NCI-H128 (cell line): ENCODE results near the gene CIDEA.
"Not testable (repeated sequence)": the region's sequence is repeated elsewhere in the genome, so short reads cannot be mapped to it uniquely, and the experiment has no call there.

Source experiments
- DNase-seq: peaks from one replicate; lab custom pipeline; 2025; ENCODE audit not compliant: unreplicated experiment; lab: John Stamatoyannopoulos, UW

The CIDEA gene

DNA sequence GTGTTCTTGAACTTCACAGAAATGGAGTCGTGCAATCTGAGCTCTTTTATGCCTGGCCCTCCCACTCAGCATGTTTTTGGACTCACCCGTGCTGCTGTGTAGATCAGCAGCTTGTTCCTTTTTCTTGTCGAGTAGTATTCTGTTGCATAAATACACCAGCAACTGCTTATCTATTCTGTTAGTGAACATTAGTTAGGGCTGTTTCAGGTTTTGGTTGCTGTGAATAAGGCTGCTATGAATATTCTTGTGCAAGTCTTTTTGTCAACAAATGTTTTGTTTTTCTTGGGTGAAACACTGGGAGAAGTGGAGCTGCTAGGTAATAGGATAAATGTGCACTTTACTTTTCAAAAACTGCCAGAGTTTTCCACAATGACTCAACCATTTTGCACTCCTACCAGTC lies 15.3 kb upstream of the CIDEA start:
- no peak for DNase-seq

DNA sequence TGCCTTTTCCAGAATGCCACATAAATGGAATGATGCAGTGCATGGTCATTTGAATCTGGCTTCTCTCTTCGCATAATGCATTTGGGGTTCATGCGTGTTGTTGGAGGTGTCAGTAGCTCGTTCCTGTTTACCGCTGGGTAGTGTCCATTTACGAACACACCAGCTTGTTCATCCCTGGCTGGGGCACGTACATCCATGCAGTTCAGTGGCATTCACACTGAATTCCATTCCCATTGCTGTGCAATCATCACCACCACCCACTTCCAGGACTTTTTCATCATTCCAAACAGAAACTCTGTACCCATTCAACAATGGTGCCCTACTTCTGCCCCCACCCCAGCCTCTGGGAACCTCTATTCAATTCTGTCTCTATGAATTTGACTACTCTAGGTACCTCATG lies 14.7 kb upstream of the CIDEA start:
- no peak for DNase-seq

DNA sequence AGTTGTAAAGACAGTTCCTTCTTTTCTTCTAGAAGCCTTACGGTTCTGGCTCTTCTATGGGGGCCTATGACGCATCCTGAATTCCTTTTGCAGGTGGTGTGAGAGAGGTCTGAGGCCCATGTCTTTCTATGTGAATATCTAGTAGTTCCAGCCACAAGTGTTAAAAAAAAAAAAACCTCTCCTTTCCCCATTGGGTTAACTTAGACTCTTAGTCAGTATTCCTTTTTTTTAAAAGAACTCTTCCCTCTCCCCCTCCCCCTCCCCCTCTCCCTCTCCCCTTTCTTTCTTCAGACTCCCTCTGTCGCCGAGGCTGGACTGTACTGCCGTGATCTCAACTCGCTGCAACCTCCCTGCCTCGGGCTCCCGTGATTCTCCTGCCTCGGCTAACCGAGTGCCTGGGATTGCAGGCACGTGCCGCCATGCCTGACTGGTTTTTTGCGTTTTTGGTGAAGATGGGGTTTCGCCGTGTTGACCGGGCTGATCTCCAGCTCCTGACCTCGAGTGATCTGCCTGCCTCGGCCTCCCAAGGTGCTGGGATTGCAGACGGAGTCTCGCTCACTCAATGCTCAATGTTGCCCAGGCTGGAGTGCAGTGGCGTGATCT lies 11.4 kb upstream of the CIDEA start:
- no peak for DNase-seq

GRCh38 chr18:12243272-12243671 lies 10.9 kb upstream of the CIDEA start:
- not testable (repeated sequence) for DNase-seq

GRCh38 chr18:12245793-12246135 lies 8.4 kb upstream of the CIDEA start:
- no peak for DNase-seq

- DNase-seq = no peak
These were observed 7.0 kb upstream of the CIDEA start for GRCh38 chr18:12246849-12247808.

DNA sequence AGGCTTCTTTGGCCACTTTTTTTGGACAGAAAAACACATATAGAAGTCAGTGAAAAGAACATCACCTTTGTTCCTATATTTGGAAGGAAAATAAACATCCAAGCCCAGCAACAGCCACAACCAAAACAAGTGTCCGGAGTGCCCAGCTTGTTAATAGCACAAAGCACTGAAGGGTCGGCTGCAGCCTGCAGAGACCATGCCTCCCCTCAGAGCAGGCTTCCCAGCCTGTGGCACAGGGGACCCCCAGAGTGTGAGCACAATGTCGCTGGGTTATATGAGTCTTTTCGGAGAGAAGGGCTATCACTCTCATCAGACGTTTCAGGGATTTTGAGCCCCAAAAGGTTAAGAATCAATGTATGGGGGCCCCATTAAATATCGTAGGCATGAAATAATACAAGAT lies 6.2 kb upstream of the CIDEA start:
- DNase-seq = no peak

GRCh38 chr18:12248926-12249720 lies 5.0 kb upstream of the CIDEA start:
- DNase-seq = no peak

- no peak for DNase-seq
These were observed 2.9 kb upstream of the CIDEA start for GRCh38 chr18:12251311-12251710.

- no peak for DNase-seq
These were observed 2.1 kb upstream of the CIDEA start for GRCh38 chr18:12252061-12252460.

GRCh38 chr18:12253027-12253426 lies 1.1 kb upstream of the CIDEA start:
- DNase-seq = no peak

GRCh38 chr18:12253663-12254135 lies 462 bp upstream of the CIDEA start:
- no peak for DNase-seq

- no peak for DNase-seq
These were observed 805 bp downstream of the CIDEA start for GRCh38 chr18:12254820-12255511.

- DNase-seq = no peak
These were observed 1.5 kb downstream of the CIDEA start for GRCh38 chr18:12255626-12256026.

DNA sequence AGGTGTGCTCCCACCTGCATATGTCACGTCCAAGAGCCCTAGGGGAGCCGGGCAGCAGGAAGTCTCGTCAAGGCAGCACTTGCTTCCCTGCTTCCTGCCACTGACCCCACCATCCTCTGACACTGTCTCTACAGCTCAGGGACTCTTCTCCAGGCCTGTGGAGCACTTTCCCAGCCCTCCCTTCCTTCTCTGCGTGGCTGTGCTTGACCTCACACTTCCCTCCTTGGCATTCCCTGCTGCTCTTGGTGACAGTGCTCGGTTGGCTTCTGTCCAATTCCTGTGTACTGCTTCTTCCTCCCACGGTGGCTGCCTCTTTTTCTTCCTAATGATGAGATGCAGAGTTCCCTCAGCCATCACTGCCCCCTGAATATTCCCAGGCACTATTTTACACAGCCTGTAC lies 2.8 kb downstream of the CIDEA start:
- no peak for DNase-seq

- no peak for DNase-seq
These were observed 4.0 kb downstream of the CIDEA start for GRCh38 chr18:12257996-12258718.

- no peak for DNase-seq
These were observed 4.9 kb downstream of the CIDEA start for GRCh38 chr18:12258719-12259705.

DNA sequence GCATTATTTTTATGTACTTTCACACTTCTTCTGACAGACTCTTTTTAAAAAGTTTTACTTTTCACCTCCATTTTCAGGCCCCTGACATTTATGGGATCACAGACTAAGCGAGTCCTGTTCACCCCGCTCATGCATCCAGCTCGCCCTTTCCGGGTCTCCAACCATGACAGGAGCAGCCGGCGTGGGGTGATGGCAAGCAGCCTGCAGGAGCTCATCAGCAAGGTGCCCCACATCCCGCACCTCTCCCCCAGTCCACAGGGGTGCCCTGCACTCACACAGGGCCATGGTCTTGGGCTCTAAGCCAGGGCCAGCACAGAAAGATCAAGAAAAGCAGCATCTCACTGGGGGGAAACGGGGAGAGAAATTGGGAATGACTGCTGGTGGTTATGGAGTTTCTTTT lies 8.6 kb downstream of the CIDEA start:
- DNase-seq = no peak

DNA sequence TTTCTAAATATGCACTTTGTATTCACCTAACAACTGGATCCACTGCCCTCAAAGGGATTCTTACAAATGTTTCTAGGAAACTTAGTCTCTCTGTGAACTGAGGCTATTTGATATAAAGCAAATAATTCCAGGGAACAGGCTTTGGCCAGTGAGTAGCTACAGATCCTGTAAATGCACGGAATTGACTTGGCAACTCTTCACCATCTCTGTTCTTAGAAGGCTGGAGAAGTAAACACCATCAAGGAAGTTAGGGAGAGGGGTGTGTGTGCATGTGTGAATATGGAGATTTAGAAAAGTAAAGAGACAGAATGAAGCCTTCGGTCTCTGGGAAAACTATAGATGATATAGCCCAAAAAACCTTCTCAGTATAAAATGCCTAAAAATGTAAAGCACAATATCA lies 10.7 kb downstream of the CIDEA start:
- DNase-seq = no peak
